ENCODE data around the gene SLK.

Gene SLK

GRCh38 chr10:104016661-104017060 lies 49.7 kb downstream of the SLK start:
- no peak overlapping the region for H2AFZ ChIP-seq (ENCODE audit: low read length)
- H3K4me1 ChIP-seq (ENCODE audit: insufficient read depth, low read length, poor library complexity, severe bottlenecking): no peaks in the 10 kb centered on the region
- peaks cover 33% of the 10 kb centered on the region for H3K36me3 ChIP-seq (ENCODE audit: insufficient read depth, low read length)
- no peak overlapping the region for H3K9ac ChIP-seq (ENCODE audit: low read depth, low read length, poor library complexity, severe bottlenecking)
- no peaks in the 10 kb centered on the region for H3K27me3 ChIP-seq (ENCODE audit: insufficient read depth, low read length, poor library complexity, severe bottlenecking)
- H3K4me3 ChIP-seq (ENCODE audit: low read length, poor library complexity, severe bottlenecking): no peak overlapping the region
- no peaks in the 10 kb centered on the region for H4K20me1 ChIP-seq (ENCODE audit: insufficient read depth, low read length, poor library complexity, severe bottlenecking)
- no peaks in the 10 kb centered on the region for H3K79me2 ChIP-seq (ENCODE audit: insufficient read depth, low read length)
- TF ChIP-seq EZH2phosphoT487 (IDR thresholded peaks at IDR 0.05; ENCODE audit: borderline replicate concordance) (no peak), CTCF (conservative IDR thresholded peaks at IDR 0.05; ENCODE audit: low read length) (no peak)
- no peaks in the 10 kb centered on the region for H3F3A ChIP-seq (ENCODE audit: low read depth)
- no peaks in the 10 kb centered on the region for H3K9me2 ChIP-seq (replicated peaks; ENCODE audit: low read depth, low read length)
- H3K4me2 ChIP-seq (ENCODE audit: low read depth, low read length, poor library complexity, severe bottlenecking): no peak overlapping the region
- H3K9me3 ChIP-seq (ENCODE audit: insufficient read depth, low read depth, low read length): no peaks in the 10 kb centered on the region

- peaks cover 48% of the 10 kb centered on the region for H3K36me3 ChIP-seq (ENCODE audit: insufficient read depth, low read length)
These were observed 51.5 kb downstream of the SLK start for GRCh38 chr10:104018471-104018870.

GRCh38 chr10:104020020-104020419 lies 53.1 kb downstream of the SLK start:
- Histone ChIP-seq H3K36me3 (ENCODE audit: insufficient read depth, low read length) (peaks cover 59% of the 10 kb centered on the region), H3K4me3 (ENCODE audit: low read length, poor library complexity, severe bottlenecking) (no peak overlapping the region), H3K27me3 (ENCODE audit: insufficient read depth, low read length, poor library complexity, severe bottlenecking) (no peaks in the 10 kb centered on the region), H3K79me2 (ENCODE audit: insufficient read depth, low read length) (no peaks in the 10 kb centered on the region), H3K4me2 (ENCODE audit: low read depth, low read length, poor library complexity, severe bottlenecking) (no peak overlapping the region), H3K9me2 (replicated peaks; ENCODE audit: low read depth, low read length) (no peaks in the 10 kb centered on the region), H2AFZ (ENCODE audit: low read length) (no peak overlapping the region), H3F3A (ENCODE audit: low read depth) (no peaks in the 10 kb centered on the region), H4K20me1 (ENCODE audit: insufficient read depth, low read length, poor library complexity, severe bottlenecking) (no peaks in the 10 kb centered on the region), H3K9ac (ENCODE audit: low read depth, low read length, poor library complexity, severe bottlenecking) (no peak overlapping the region), H3K9me3 (ENCODE audit: insufficient read depth, low read depth, low read length) (no peaks in the 10 kb centered on the region), H3K4me1 (ENCODE audit: insufficient read depth, low read length, poor library complexity, severe bottlenecking) (no peaks in the 10 kb centered on the region)
- TF ChIP-seq EZH2phosphoT487 (IDR thresholded peaks at IDR 0.05; ENCODE audit: borderline replicate concordance): no peak
- no peak for TF ChIP-seq CTCF (conservative IDR thresholded peaks at IDR 0.05; ENCODE audit: low read length)

More at GRCh38 chr10:104018471-104018870, 51.5 kb downstream of the SLK start:
- Histone ChIP-seq H3K4me2 (ENCODE audit: low read depth, low read length, poor library complexity, severe bottlenecking) (no peak overlapping the region), H4K20me1 (ENCODE audit: insufficient read depth, low read length, poor library complexity, severe bottlenecking) (no peaks in the 10 kb centered on the region), H2AFZ (ENCODE audit: low read length) (no peak overlapping the region), H3K9me3 (ENCODE audit: insufficient read depth, low read depth, low read length) (no peaks in the 10 kb centered on the region), H3K79me2 (ENCODE audit: insufficient read depth, low read length) (no peaks in the 10 kb centered on the region), H3K4me3 (ENCODE audit: low read length, poor library complexity, severe bottlenecking) (no peak overlapping the region), H3K27me3 (ENCODE audit: insufficient read depth, low read length, poor library complexity, severe bottlenecking) (no peaks in the 10 kb centered on the region), H3K9me2 (replicated peaks; ENCODE audit: low read depth, low read length) (no peaks in the 10 kb centered on the region), H3K4me1 (ENCODE audit: insufficient read depth, low read length, poor library complexity, severe bottlenecking) (no peaks in the 10 kb centered on the region), H3F3A (ENCODE audit: low read depth) (no peaks in the 10 kb centered on the region), H3K9ac (ENCODE audit: low read depth, low read length, poor library complexity, severe bottlenecking) (no peak overlapping the region)
- TF ChIP-seq EZH2phosphoT487 (IDR thresholded peaks at IDR 0.05; ENCODE audit: borderline replicate concordance): no peak
- no peak for TF ChIP-seq CTCF (conservative IDR thresholded peaks at IDR 0.05; ENCODE audit: low read length)
